T-helper 2 cell treated with Interferon-gamma antibody and Interleukin-4, amounts not matched to agents 100 ng/mL and 5 ng/mL, for 36 hours (primary cell): Measurements from ENCODE around the gene ARF3. TPM values are rescaled to one million over a fixed set of nuclear protein-coding genes. Genes with fewer than 3 reads are reported as not detected.

Experiments used
- total RNA-seq: library from RNA; stranded (reverse); gene quantifications from 2 replicates; pipeline ENCODE4 v1.2.3, GENCODE V29; 2022

Gene ARF3
- total RNA-seq, 1 donor from 2014 or later: 126 TPM

Other genes with a start within 250 kb of the ARF3 start
- 53.8 and 56.1 TPM in 2 replicates for gene CCNT1, start 240.8 kb downstream of the ARF3 start, total RNA-seq
- gene ADCY6, start 168.4 kb downstream of the ARF3 start, total RNA-seq: 0.07 and 0.09 TPM in 2 replicates
- gene CACNB3, start 139.0 kb downstream of the ARF3 start, total RNA-seq: 7.1 and 10.4 TPM in 2 replicates
- 120 and 132 TPM in 2 replicates for gene DDX23, start 105.3 kb downstream of the ARF3 start, total RNA-seq
- 1.6 and 1.7 TPM in 2 replicates for gene RND1, start 91.6 kb downstream of the ARF3 start, total RNA-seq
- 55.9 and 59.9 TPM in 2 replicates for gene FKBP11, start 32.0 kb downstream of the ARF3 start, total RNA-seq
- gene WNT10B, start 14.2 kb upstream of the ARF3 start, total RNA-seq: 1.2 and 1.9 TPM in 2 replicates
- gene WNT1, start 20.8 kb upstream of the ARF3 start, total RNA-seq: not detected in 2 replicates
- gene DDN, start 41.9 kb upstream of the ARF3 start, total RNA-seq: 0.16 and 0.23 TPM in 2 replicates
- gene PRKAG1, start 61.3 kb upstream of the ARF3 start, total RNA-seq: 66.7 and 73.8 TPM in 2 replicates
- gene KMT2D, start 103.3 kb upstream of the ARF3 start, total RNA-seq: 106 and 109 TPM in 2 replicates
- gene RHEBL1, start 112.5 kb upstream of the ARF3 start, total RNA-seq: 5.4 and 6.5 TPM in 2 replicates
- 0.07 and 0.09 TPM in 2 replicates for gene DHH, start 137.3 kb upstream of the ARF3 start, total RNA-seq
- gene LMBR1L, start 153.4 kb upstream of the ARF3 start, total RNA-seq: 45.4 and 47.4 TPM in 2 replicates
- 2,161 and 2,173 TPM in 2 replicates for gene TUBA1B, start 173.9 kb upstream of the ARF3 start, total RNA-seq
- gene TUBA1A, start 231.6 kb upstream of the ARF3 start, total RNA-seq: 90.7 and 92.8 TPM in 2 replicates